ENCODE results near the gene DNAAF8.

DNAAF8 gene

GRCh38 chr16:4753227-4753626, 18.9 kb downstream of the DNAAF8 start:
- no peak for DNase-seq (ENCODE audit: low read depth)

- no peak for DNase-seq (ENCODE audit: low read depth)
Observed at GRCh38 chr16:4754865-4755264, 20.5 kb downstream of the DNAAF8 start.

GRCh38 chr16:4755687-4756086, 21.4 kb downstream of the DNAAF8 start:
- DNase-seq (ENCODE audit: low read depth): no peak

- DNase-seq (ENCODE audit: low read depth): no peak
Observed at GRCh38 chr16:4760221-4760910, 26.0 kb downstream of the DNAAF8 start.

- DNase-seq (ENCODE audit: low read depth): no peak
Observed at GRCh38 chr16:4762205-4762604, 27.9 kb downstream of the DNAAF8 start.

- no peak for DNase-seq (ENCODE audit: low read depth)
Observed at GRCh38 chr16:4763791-4764190, 29.5 kb downstream of the DNAAF8 start.

GRCh38 chr16:4765511-4766474, 31.5 kb downstream of the DNAAF8 start:
- DNase-seq (ENCODE audit: low read depth): no peak

- peak; percentile 71 for DNase-seq (ENCODE audit: low read depth)
Observed at GRCh38 chr16:4766875-4767628, 32.7 kb downstream of the DNAAF8 start, which contains the start of gene ZNF500. Gene ZNF500, minus strand, starts transcription at chr16:4767162. Its CDS starts 1,184 bp downstream, at chr16:4765978.

GRCh38 chr16:4767872-4768548, 33.7 kb downstream of the DNAAF8 start:
- DNase-seq (ENCODE audit: low read depth): no peak

- DNase-seq (ENCODE audit: low read depth): peak; percentile 74
Observed at GRCh38 chr16:4768549-4769305, 34.4 kb downstream of the DNAAF8 start.

GRCh38 chr16:4769306-4769638, 34.9 kb downstream of the DNAAF8 start:
- DNase-seq (ENCODE audit: low read depth): no peak

GRCh38 chr16:4771646-4772045, 37.3 kb downstream of the DNAAF8 start:
- no peak for DNase-seq (ENCODE audit: low read depth)

- no peak for DNase-seq (ENCODE audit: low read depth)
Observed at GRCh38 chr16:4772351-4772750, 38.0 kb downstream of the DNAAF8 start.

- no peak for DNase-seq (ENCODE audit: low read depth)
Observed at GRCh38 chr16:4775005-4775404, 40.7 kb downstream of the DNAAF8 start.

- DNase-seq (ENCODE audit: low read depth): no peak
Observed at GRCh38 chr16:4776141-4776705, 41.9 kb downstream of the DNAAF8 start.

- no peak for DNase-seq (ENCODE audit: low read depth)
Observed at GRCh38 chr16:4777339-4778049, 43.2 kb downstream of the DNAAF8 start.

- no peak for DNase-seq (ENCODE audit: low read depth)
Observed at GRCh38 chr16:4778050-4778392, 43.7 kb downstream of the DNAAF8 start.

GRCh38 chr16:4780235-4780634, 45.9 kb downstream of the DNAAF8 start:
- DNase-seq (ENCODE audit: low read depth): no peak

- DNase-seq (ENCODE audit: low read depth): no peak
Observed at GRCh38 chr16:4783251-4783950, 49.1 kb downstream of the DNAAF8 start.

GRCh38 chr16:4783951-4784336, 49.6 kb downstream of the DNAAF8 start:
- DNase-seq (ENCODE audit: low read depth): no peak
